T-helper 1 cell (primary cell): ENCODE measurements around the gene TTBK1.

Experiments
- DNase-seq, 5 donors: peaks; one replicate each; pipeline ENCODE4 v3.0.0-alpha.2; 2012 to 2020

The TTBK1 gene

GRCh38 chr6:43274127-43274915, 31.0 kb downstream of the TTBK1 start:
- DNase-seq = no peak

- DNase-seq = peak in 1 of 5 donors; percentile 20
Measured at GRCh38 chr6:43274916-43275597, 31.8 kb downstream of the TTBK1 start.

GRCh38 chr6:43275801-43276576, 32.7 kb downstream of the TTBK1 start:
- DNase-seq = peak in 2 of 5 donors; percentile 24 to 60

GRCh38 chr6:43276577-43277305, 33.5 kb downstream of the TTBK1 start:
- no peak for DNase-seq

GRCh38 chr6:43277306-43277642, 34.0 kb downstream of the TTBK1 start:
- no peak for DNase-seq

- no peak for DNase-seq
Measured at GRCh38 chr6:43277643-43278523, 34.6 kb downstream of the TTBK1 start.

GRCh38 chr6:43278524-43279078, 35.3 kb downstream of the TTBK1 start:
- no peak for DNase-seq

- DNase-seq = no peak
Measured at GRCh38 chr6:43280234-43280633, 37.0 kb downstream of the TTBK1 start.

- DNase-seq = no peak
Measured at GRCh38 chr6:43282060-43282459, 38.8 kb downstream of the TTBK1 start.

- no peak for DNase-seq
Measured at GRCh38 chr6:43282636-43283513, 39.6 kb downstream of the TTBK1 start.

GRCh38 chr6:43283514-43283901, 40.2 kb downstream of the TTBK1 start:
- no peak for DNase-seq

- no peak for DNase-seq
Measured at GRCh38 chr6:43283905-43284304, 40.6 kb downstream of the TTBK1 start.

GRCh38 chr6:43284991-43285781, 41.9 kb downstream of the TTBK1 start:
- no peak for DNase-seq

GRCh38 chr6:43285832-43286231, 42.6 kb downstream of the TTBK1 start:
- DNase-seq = no peak

GRCh38 chr6:43286456-43286979, 43.2 kb downstream of the TTBK1 start:
- DNase-seq = no peak

GRCh38 chr6:43286980-43287716, 43.9 kb downstream of the TTBK1 start:
- DNase-seq = no peak

- DNase-seq = no peak
Measured at GRCh38 chr6:43287717-43288679, 44.7 kb downstream of the TTBK1 start.
